GM19023 (cell line): Measurements from ENCODE around the gene PTPRU.

Source experiments
- ATAC-seq: cut with Tn5 transposase; IDR thresholded peaks from one replicate; pipeline ENCODE4 v1.9.1; 2021; ENCODE audit warnings: mild to moderate bottlenecking, moderate library complexity; ENCODE audit not compliant: unreplicated experiment

Gene PTPRU

GRCh38 chr1:29259802-29260441 is 23.6 kb downstream of the PTPRU start:
- ATAC-seq = no peak

- no peak for ATAC-seq
Observed at GRCh38 chr1:29260531-29260930, 24.2 kb downstream of the PTPRU start.

- no peak for ATAC-seq
Observed at GRCh38 chr1:29264773-29265389, 28.6 kb downstream of the PTPRU start.

- no peak for ATAC-seq
Observed at GRCh38 chr1:29266912-29267311, 30.6 kb downstream of the PTPRU start.

DNA sequence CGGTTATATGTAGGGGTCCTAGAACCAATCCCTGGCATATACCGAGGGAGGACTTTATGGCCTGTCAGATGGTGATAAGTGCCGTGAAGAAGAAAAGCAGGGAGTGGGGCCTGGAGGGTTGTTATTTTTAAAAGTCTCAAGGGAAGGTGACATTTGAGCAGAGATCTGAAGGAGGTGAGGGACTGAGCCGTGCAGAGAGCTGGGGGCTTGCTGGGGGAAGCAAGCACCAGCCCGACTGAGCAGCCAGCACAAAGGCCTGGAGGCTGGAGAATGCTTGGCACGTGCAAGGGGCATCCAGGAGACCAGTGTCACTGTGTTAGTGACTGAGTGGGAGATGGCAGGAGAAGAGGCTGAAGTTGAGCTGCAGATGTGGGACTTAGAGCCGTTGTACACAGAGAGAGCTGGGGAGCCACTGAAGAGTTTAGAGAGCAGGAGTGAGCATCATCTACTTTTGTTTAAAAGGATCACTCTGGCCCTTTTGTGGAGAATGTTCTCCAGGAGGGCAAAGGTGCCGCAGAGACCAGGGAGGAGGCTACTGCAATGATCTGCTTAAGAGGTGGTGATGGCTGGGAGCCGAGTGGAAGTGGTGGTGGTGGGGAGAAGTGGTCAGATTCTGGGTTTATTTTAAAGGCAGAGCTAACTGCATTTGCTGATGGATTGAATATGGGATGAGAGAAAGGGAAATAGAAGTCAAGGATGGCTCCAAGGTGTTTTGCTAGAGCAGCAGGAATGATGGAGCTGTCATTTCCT is 31.2 kb downstream of the PTPRU start:
- no peak for ATAC-seq

DNA sequence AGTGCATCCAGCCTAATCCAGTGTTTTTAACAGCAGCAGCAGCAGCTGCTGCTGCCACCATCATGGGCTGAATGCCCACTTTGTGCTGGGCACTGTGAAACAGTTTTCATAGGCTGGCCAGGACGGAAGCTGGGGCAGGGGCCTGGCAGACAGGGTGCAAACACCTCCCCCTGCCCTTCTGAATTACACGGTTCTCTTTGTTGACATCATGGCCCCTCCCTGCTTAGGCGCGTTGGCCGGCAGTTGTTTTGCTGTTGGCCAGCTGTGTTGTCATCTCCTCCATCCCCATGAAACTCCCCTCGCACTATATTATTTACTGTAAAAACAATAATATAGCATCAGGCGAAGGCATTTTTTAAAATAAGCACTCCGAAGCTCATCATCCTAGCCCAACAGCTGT is 33.1 kb downstream of the PTPRU start:
- ATAC-seq = no peak

DNA sequence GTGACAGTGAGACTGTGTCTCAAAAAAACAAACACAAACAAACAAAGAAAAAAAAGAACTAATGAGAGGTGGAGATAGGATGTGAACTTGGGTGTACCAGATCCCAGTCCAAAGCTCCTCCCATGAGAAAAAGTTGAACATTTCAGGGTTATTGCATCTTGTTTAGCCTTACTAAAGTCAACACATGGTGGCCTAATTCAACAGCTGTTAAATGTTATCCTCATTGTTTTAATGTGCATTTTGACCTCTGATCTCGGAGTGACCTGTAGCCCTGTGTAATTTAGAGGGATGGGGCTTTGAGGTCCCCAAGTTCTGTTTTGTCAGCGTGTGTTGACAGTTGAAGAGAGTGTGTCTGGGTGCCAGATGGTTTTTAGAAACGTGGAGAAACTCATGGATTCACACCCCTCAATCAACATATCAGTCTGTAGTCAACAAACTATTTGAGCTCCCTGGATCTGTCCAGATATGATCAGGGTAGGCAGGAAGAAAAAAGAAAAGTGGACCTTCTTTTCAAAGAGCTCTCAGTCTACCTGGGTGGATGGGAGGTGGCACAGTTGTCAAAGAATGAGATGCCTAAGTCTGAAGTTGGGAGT is 34.7 kb downstream of the PTPRU start:
- no peak for ATAC-seq

DNA sequence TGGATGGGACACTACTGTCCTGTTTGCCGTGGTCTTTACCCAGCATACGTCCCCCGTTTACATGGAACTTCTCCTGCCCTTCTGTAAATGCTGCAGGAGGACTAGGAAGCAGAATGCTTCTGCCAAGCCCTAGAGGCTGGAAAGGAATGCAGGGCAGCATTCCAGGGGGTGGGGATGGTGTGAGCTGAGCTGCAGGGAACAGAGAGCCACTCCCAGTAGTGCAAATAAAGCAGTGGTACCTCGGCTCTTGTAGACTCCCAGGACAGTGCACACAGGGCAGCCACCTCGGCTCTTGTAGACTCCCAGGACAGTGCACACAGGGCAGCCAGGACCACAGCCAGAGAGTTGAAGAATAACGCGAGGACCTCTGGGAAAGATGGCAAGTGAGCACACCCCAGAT is 35.4 kb downstream of the PTPRU start:
- no peak for ATAC-seq

DNA sequence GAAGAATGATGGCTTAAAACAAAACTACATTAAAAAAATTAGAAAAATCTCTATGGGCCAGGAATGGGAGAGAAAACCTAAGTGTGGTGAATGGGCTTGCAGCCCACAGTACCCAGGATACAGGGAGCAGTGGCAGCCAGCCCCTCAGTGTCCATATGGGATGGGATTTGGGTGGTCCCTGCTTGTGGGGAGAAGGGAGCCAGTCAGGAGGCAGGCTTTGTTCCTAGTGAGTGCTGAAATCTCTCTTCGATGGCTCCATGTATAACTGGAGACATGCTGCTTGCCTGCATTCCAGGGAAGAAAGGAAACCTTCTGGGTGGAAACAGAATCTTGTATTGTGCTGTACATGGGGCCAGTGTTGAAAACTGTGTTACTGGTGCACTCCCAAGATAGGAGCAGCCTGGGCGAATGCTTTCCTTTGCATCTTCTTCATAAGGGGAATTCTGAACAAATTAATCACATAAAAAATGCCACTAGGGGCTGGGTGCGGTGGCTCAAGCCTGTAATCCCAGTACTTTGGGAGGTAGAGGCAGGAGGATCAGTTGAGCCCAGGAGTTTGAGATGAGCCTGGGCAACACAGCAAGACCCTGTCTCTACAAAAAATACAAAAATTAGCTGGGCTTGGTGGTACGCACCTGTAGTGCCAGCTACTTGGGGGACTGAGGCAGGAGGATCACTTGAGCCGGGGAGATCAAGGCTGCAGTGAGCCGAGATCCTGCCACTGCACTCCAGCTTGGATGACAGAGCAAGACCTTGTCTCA is 36.0 kb downstream of the PTPRU start:
- ATAC-seq = no peak

DNA sequence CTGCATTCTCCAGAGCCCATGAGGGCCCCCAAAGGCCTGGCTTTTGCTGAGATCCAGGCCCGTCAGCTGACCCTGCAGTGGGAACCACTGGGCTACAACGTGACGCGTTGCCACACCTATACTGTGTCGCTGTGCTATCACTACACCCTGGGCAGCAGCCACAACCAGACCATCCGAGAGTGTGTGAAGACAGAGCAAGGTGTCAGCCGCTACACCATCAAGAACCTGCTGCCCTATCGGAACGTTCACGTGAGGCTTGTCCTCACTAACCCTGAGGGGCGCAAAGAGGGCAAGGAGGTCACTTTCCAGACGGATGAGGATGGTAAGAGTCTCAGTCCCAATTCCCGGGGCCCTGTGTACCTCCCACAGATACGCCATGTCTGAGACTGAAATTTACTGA is 39.1 kb downstream of the PTPRU start:
- ATAC-seq = no peak

DNA sequence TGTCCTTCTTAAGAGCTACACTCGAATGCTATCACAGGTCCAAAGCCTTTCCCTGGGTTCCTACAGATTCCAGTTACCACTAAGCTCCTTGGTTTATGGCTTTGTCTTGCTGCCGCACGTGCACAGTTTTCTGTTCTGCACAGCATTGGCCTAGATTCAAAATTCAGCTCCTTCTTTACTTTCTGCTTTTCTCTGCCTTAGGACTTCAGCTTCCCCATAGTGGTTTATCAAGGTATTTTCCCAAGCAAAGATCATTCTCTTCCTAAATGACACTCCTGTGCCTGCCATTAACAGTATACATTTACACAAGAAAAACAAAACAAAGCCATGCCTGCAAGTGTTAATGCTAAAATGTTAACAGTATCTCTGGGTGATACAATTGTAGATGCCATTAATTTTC is 41.8 kb downstream of the PTPRU start:
- no peak for ATAC-seq

DNA sequence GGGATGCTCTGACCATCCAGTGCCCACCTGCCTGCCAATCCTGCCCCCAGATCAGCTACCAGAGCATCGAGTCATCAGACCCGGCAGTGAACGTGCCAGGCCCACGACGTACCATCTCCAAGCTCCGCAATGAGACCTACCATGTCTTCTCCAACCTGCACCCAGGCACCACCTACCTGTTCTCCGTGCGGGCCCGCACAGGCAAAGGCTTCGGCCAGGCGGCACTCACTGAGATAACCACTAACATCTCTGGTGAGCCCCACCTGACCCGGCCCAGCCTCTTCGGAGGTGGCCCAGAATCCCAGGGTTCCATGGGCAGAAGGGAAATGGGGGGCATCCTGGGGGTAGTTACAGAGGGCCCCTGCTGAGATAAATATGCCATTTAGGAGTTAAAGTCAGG is 43.1 kb downstream of the PTPRU start:
- no peak for ATAC-seq

- ATAC-seq = no peak
Observed at GRCh38 chr1:29279951-29280391, 43.6 kb downstream of the PTPRU start.

GRCh38 chr1:29280409-29281131 is 44.2 kb downstream of the PTPRU start:
- ATAC-seq = no peak

DNA sequence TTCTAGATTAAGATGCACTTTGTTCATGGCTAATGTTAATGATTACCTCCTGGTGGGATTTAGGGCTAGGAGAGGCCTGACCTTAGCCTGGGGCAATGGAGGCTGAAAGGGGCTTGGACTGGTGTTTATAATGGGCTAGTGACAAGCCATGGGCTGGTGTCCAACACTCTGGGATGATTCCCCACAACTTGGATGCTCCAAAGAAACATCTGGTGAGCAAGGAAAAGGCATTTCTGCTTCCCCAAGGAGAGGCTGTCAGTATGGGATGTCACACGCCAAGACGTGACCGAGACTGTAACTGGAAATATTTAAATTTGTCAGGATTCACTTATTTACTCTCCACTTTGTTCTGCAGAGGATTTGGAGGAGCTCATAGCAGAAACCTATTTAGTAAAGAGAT is 45.2 kb downstream of the PTPRU start:
- no peak for ATAC-seq

DNA sequence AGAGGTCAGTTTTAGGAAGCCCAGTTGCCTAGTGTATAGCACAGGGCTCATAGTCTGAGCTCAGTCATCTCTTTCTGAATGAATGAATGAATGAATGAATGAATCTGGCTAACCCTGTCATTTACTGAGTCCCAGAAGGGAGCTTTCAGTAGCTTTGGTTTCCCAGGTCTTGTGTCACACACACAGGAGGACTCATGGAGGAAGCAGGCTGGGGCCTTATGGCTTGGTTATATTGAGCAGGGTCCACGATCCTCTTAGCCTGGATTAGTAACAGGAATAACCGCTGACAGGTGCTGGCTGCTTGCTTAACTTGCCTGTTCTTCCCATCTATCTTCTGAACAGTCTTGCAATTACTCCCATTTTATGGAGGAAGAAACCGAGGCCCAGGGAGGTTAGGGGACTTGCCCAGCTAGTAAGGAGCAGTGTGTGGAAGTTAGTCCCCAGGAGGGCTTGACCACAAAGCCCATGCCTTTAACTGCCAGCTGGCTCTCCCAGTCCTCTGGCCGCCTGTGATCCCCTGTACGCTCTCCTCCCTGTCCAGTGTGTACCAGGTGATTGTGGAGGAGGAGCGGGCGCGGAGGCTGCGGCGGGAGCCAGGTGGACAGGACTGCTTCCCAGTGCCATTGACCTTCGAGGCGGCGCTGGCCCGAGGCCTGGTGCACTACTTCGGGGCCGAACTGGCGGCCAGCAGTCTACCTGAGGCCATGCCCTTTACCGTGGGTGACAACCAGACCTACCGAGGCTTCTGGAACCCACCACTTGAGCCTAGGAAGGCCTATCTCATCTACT is 46.0 kb downstream of the PTPRU start:
- no peak for ATAC-seq

DNA sequence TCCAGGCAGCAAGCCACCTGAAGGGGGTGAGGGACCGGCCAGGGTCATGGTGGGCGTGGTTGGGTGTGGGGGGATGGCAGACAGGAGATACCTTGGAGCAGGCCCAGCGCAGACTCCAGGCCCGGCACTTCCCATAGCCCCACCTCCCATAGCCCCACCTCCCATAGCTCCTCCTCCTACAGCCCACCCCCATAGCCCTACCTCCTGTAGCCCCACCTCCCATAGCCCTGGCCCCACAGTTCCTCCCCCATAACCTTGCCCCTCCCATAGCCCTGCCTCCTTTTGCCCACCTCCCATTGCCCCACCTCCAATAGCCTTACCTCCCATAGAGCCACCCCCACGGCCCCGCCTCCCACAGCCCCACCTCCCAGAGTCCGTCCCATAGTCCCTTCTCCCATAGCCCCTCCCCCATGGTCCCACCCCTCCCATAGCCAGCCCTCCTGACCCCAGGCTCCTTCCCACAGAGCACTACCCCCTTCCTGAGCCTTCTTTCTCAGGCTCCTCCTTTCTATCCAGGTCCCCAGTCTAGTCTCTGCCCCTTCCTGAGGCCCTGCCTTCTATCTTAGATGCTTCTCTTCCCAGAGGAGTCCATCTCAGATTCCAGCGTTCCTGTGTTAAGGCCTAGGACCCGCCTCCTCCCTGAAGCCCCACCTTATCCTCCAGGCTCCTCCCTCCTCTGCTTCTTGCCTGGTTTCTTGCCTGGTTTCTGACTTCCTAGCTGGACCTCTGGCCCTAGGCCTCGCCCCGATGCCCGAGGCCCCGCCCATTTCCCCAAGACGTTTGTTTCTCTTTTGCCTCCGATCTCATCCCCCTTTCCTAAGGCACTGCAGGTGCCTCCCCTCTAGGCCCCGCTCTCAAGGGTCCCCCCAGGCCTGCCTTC is 46.8 kb downstream of the PTPRU start:
- ATAC-seq = peak; percentile 47

GRCh38 chr1:29283804-29284195 is 47.5 kb downstream of the PTPRU start:
- no peak for ATAC-seq
